CD14-positive monocyte (primary cell): ENCODE results near the gene APOC3. TPM values are rescaled to one million over a fixed set of nuclear protein-coding genes. Genes with fewer than 3 reads are reported as not detected.

ENCODE experiments used
- DNase-seq, 3 donors: peaks; one replicate each; pipeline ENCODE4 v3.0.0-alpha.2; 2011 to 2022
- H2AFZ ChIP-seq: 2 replicates; pipeline ENCODE4 v1.6.0; 2012; ENCODE audit warnings: mild to moderate bottlenecking, low read depth, low read length, inconsistent platforms; ENCODE audit not compliant: insufficient read depth, poor library complexity, severe bottlenecking
- H3K27ac ChIP-seq, 2 donors: 1 replicate in 1 of 2; 2 replicates in 1 of 2; pipeline ENCODE4 v1.5.1; 2012 to 2013; ENCODE audit warnings: low read length in 2 of 2, control low read depth in 1 of 2, inconsistent platforms in 1 of 2, low read depth in 1 of 2, mild to moderate bottlenecking in 1 of 2
- H3K27me3 ChIP-seq, 2 donors: one replicate each; pipeline versions ENCODE4 v1.6.0 to v1.6.1; 2011 to 2013; ENCODE audit warnings: low read length in 2 of 2; ENCODE audit not compliant: control insufficient read depth in 2 of 2, insufficient read depth in 2 of 2
- H3K36me3 ChIP-seq, 2 donors: replicated peaks in 1 of 2; 1 replicate in 1 of 2; 2 replicates in 1 of 2; pipeline versions ENCODE4 v1.5.1 to v1.6.1; 2012 to 2013; ENCODE audit warnings: low read length in 2 of 2, control low read depth in 1 of 2, inconsistent platforms in 1 of 2, mild to moderate bottlenecking in 1 of 2; ENCODE audit not compliant: insufficient read depth in 2 of 2, control insufficient read depth in 1 of 2
- H3K4me1 ChIP-seq, 2 donors: 1 replicate in 1 of 2; 2 replicates in 1 of 2; pipeline versions ENCODE4 v1.5.1 to v1.6.1; 2012 to 2013; ENCODE audit warnings: low read length in 2 of 2, control low read depth in 1 of 2, inconsistent platforms in 1 of 2, mild to moderate bottlenecking in 1 of 2, moderate library complexity in 1 of 2; ENCODE audit not compliant: insufficient read depth in 2 of 2, control insufficient read depth in 1 of 2
- H3K4me2 ChIP-seq: replicated peaks from 2 replicates; pipeline ENCODE3; 2012; ENCODE audit warnings: low read length, moderate library complexity, mild to moderate bottlenecking; ENCODE audit not compliant: poor library complexity, severe bottlenecking; ENCODE audit errors: extremely low read depth
- H3K4me3 ChIP-seq, 3 experiments: fragments of 200-600 bp in 1 of 3; sonication (generic) in 1 of 3; replicated peaks in 1 of 3; 1 replicate in 2 of 3; 2 replicates in 1 of 3; pipeline ENCODE4 v1.5.1; 2011 to 2013; ENCODE audit warnings: low read length in 3 of 3, mild to moderate bottlenecking in 3 of 3, control low read depth in 2 of 3, low read depth in 2 of 3, inconsistent platforms in 1 of 3, moderate library complexity in 1 of 3
- H3K79me2 ChIP-seq: 2 replicates; pipeline ENCODE4 v1.6.0; 2012; ENCODE audit warnings: mild to moderate bottlenecking, control low read depth, inconsistent platforms, low read length, moderate library complexity; ENCODE audit not compliant: insufficient read depth
- H3K9ac ChIP-seq: 2 replicates; pipeline ENCODE4 v1.6.0; 2017; ENCODE audit warnings: low read length, mild to moderate bottlenecking; ENCODE audit not compliant: insufficient read depth, poor library complexity, severe bottlenecking
- H3K9me3 ChIP-seq, 2 donors: replicated peaks in 1 of 2; 1 replicate in 1 of 2; 2 replicates in 1 of 2; pipeline versions ENCODE4 v1.5.1 to v1.6.1; 2012 to 2013; ENCODE audit warnings: low read length in 2 of 2, control low read depth in 1 of 2; ENCODE audit not compliant: control insufficient read depth in 1 of 2, insufficient read depth in 1 of 2
- H4K20me1 ChIP-seq: 2 replicates; pipeline ENCODE4 v1.6.0; 2012; ENCODE audit warnings: mild to moderate bottlenecking, low read length, control low read depth, moderate library complexity; ENCODE audit not compliant: insufficient read depth
- H3K27ac Mint-ChIP-seq, 7 donors: one replicate each; pipeline ENCODE4 v1.8.0; 2020; ENCODE audit warnings: mild to moderate bottlenecking in 7 of 7, mixed read lengths in 7 of 7, moderate library complexity in 6 of 7, inconsistent platforms in 2 of 7
- H3K27me3 Mint-ChIP-seq, 3 donors: one replicate each; pipeline ENCODE4 v1.8.0; 2021 to 2022; ENCODE audit warnings: low read depth in 3 of 3, mild to moderate bottlenecking in 3 of 3, mixed read lengths in 3 of 3, moderate library complexity in 3 of 3, inconsistent platforms in 1 of 3
- H3K36me3 Mint-ChIP-seq, 2 donors: one replicate each; pipeline ENCODE4 v1.8.0; 2020; ENCODE audit warnings: mixed read lengths in 2 of 2, inconsistent platforms in 1 of 2, mild to moderate bottlenecking in 1 of 2
- H3K4me1 Mint-ChIP-seq: one replicate; pipeline ENCODE4 v1.8.0; 2020; ENCODE audit warnings: mild to moderate bottlenecking, mixed read lengths
- H3K4me3 Mint-ChIP-seq, 2 donors: one replicate each; pipeline ENCODE4 v1.8.0; 2020; ENCODE audit warnings: mild to moderate bottlenecking in 2 of 2, mixed read lengths in 2 of 2, moderate library complexity in 1 of 2
- H3K9me3 Mint-ChIP-seq, 7 donors: one replicate each; pipeline ENCODE4 v1.8.0; 2020 to 2022; ENCODE audit warnings: mixed read lengths in 7 of 7, mild to moderate bottlenecking in 6 of 7, moderate library complexity in 6 of 7, inconsistent platforms in 2 of 7
- CTCF ChIP-seq: fragments of 200-600 bp; IDR thresholded peaks from one replicate; pipeline ENCODE4 v1.8.0; 2022; ENCODE audit warnings: antibody characterized with exemption, mild to moderate bottlenecking
- WGBS: methylation state at CpG from one replicate; pipeline ENCODE4 v1.1.5; 2013; ENCODE audit warnings: missing lambda C conversion rate; ENCODE audit not compliant: insufficient coverage; 5-methylcytosine and 5-hydroxymethylcytosine counted together
- intact Hi-C, 2 donors: fragments of 100-400 bp; cut with micrococcal nuclease; formaldehyde crosslinking; loops; one replicate each; pipeline versions ENCODE4 v1.15.0 to v1.15.1; 2023
- polyA plus RNA-seq, 3 donors: library from polyadenylated mRNA; depleted of rRNA in 1 of 3; unstranded in 2 of 3; stranded (reverse) in 1 of 3; fragments of 300-500 nt in 2 of 3; fragments of >200 nt in 1 of 3; fragmentation: Illumina TruSeq in 2 of 3; gene quantifications; 1 replicate in 2 of 3; 2 replicates in 1 of 3; pipeline ENCODE4 v1.2.3, GENCODE V29; 2012 to 2021

APOC3 gene
- polyA plus RNA-seq, 3 donors = not detected

- no peak overlapping the region for H2AFZ ChIP-seq
- H3K79me2 ChIP-seq = no peaks in the 10 kb centered on the region
- H3K4me1 ChIP-seq = no peaks in the 10 kb centered on the region
- H3K4me2 ChIP-seq = no peak overlapping the region
- no peaks in the 10 kb centered on the region for H4K20me1 ChIP-seq
- DNase-seq = no peak
- Mint-ChIP-seq H3K9me3 (peaks cover 0 to 4% (median 0%) of the 10 kb centered on the region in 7 donors), H3K27ac (no peak overlapping the region), H3K4me3 (no peak overlapping the region), H3K27me3 (peaks cover 2 to 8% (median 3%) of the 10 kb centered on the region in 3 donors), H3K36me3 (no peaks in the 10 kb centered on the region), H3K4me1 (peaks cover 13% of the 10 kb centered on the region)
- H3K9me3 ChIP-seq = no peaks in the 10 kb centered on the region
- no CpG with 5 or more reads among the region's 4 CpGs for WGBS
- no peak overlapping the region for H3K27ac ChIP-seq
- no peaks in the 10 kb centered on the region for H3K27me3 ChIP-seq
- H3K4me3 ChIP-seq = no peak overlapping the region
- H3K9ac ChIP-seq = no peak overlapping the region
- intact Hi-C loops = no loop called here
- H3K36me3 ChIP-seq = no peaks in the 10 kb centered on the region
- TF ChIP-seq CTCF = no peak
Observed at GRCh38 chr11:116812109-116812508, 17.6 kb upstream of the APOC3 start.

- no peak overlapping the region for H2AFZ ChIP-seq
- H3K4me2 ChIP-seq = no peak overlapping the region
- H3K79me2 ChIP-seq = no peaks in the 10 kb centered on the region
- no peak for DNase-seq
- H3K27ac ChIP-seq = no peak overlapping the region
- no peaks in the 10 kb centered on the region for H4K20me1 ChIP-seq
- WGBS = 100% methylated on average over 1 of the region's 1 CpG
- no peaks in the 10 kb centered on the region for H3K36me3 Mint-ChIP-seq
- H3K27me3 Mint-ChIP-seq = peaks cover 0 to 6% (median 2%) of the 10 kb centered on the region in 3 donors
- no peak for TF ChIP-seq CTCF
- peaks cover 0 to 4% (median 0%) of the 10 kb centered on the region in 7 donors for H3K9me3 Mint-ChIP-seq
- H3K4me1 Mint-ChIP-seq = peaks cover 13% of the 10 kb centered on the region
- intact Hi-C loops = no loop called here
- no peak overlapping the region for H3K27ac Mint-ChIP-seq
- H3K36me3 ChIP-seq = no peaks in the 10 kb centered on the region
- H3K4me1 ChIP-seq = no peaks in the 10 kb centered on the region
- no peak overlapping the region for H3K4me3 ChIP-seq
- no peaks in the 10 kb centered on the region for H3K27me3 ChIP-seq
- no peak overlapping the region for H3K9ac ChIP-seq
- no peak overlapping the region for H3K4me3 Mint-ChIP-seq
- no peaks in the 10 kb centered on the region for H3K9me3 ChIP-seq
Observed at GRCh38 chr11:116813170-116813569, 16.5 kb upstream of the APOC3 start.
